Psoas muscle (tissue), 8 donors: Measurements from ENCODE around the gene SAPCD1. TPM values are rescaled to one million over a fixed set of nuclear protein-coding genes. Genes with fewer than 3 reads are reported as not detected.

Experiments
- ATAC-seq, 4 donors: fragments of 200-7000 bp; cut with Tn5 transposase; one replicate each; pipeline ENCODE4 v1.9.1; 2020; ENCODE audit warnings: moderate library complexity in 3 of 4, mild to moderate bottlenecking in 2 of 4
- DNase-seq, 2 donors: peaks; one replicate each; pipeline ENCODE4 v3.0.0-alpha.2; 2020
- H3K27ac ChIP-seq: fragments of 200-600 bp; one replicate; pipeline ENCODE4 v1.8.0; 2022
- H3K27me3 ChIP-seq, 3 donors: fragments of 200-600 bp in 1 of 3; one replicate each; pipeline versions ENCODE4 v1.6.1 to v1.8.0; 2013 to 2022; ENCODE audit warnings: low read length in 2 of 3, mild to moderate bottlenecking in 2 of 3, moderate library complexity in 1 of 3; ENCODE audit not compliant: insufficient read depth in 3 of 3
- H3K36me3 ChIP-seq, 2 donors: fragments of 200-600 bp in 1 of 2; one replicate each; pipeline versions ENCODE4 v1.6.1 to v1.8.0; 2013 to 2022; ENCODE audit warnings: low read depth in 1 of 2, mild to moderate bottlenecking in 1 of 2, moderate library complexity in 1 of 2; ENCODE audit not compliant: insufficient read depth in 1 of 2
- H3K4me1 ChIP-seq: fragments of 200-600 bp; one replicate; pipeline ENCODE4 v1.8.0; 2022
- H3K4me3 ChIP-seq: fragments of 200-600 bp; one replicate; pipeline ENCODE4 v1.8.0; 2022; ENCODE audit warnings: mild to moderate bottlenecking
- H3K9me3 ChIP-seq: fragments of 200-600 bp; one replicate; pipeline ENCODE4 v1.8.0; 2022
- WGBS, 3 donors: extraction: QIAGEN DNeasy Blood & Tissue Kit; methylation state at CpG; one replicate each; pipeline versions ENCODE4 v1.1.6 to v1.1.7; 2013; 5-methylcytosine and 5-hydroxymethylcytosine counted together
- intact Hi-C, 2 donors: fragments of 100-400 bp; cut with DNase I; formaldehyde crosslinking; loops; one replicate each; pipeline versions ENCODE4 v1.11.0 to v1.14.2; 2022
- polyA plus RNA-seq, 3 donors: library from polyadenylated mRNA; stranded (reverse); fragments of 200-250 nt; gene quantifications; one replicate each; pipeline ENCODE4 v1.2.3, GENCODE V29; 2013
- total RNA-seq, 4 donors: library from RNA; stranded (reverse); fragmentation: NEBNext Ultra II Directional in 2 of 4; extraction: Animal tissue kit (Norgen Biotek cat#: 25700) in 2 of 4; gene quantifications; one replicate each; pipeline versions ENCODE4 v1.2.1 to v1.2.4, GENCODE V29; 2021 to 2023
- TF ChIP-seq, protein P1 (sequence below): fragments of 200-600 bp; IDR thresholded peaks from one replicate; pipeline ENCODE4 v1.8.0; 2022; ENCODE audit warnings: antibody characterized with exemption
- donor health status: healthy with polysubstance abuse.
- donor health status: DM: no; HTN: no; CAD: no; lungs with moderate emphysema.
- donor health status: Bipolar disorder and iron deficiency.
- donor health status: healthy.
- donor health status: DM: yes; HTN: yes; CAD: no.
- donor health status: DM: no; HTN: no; CAD: no.
- donor health status: DM: no; HTN: no; CAD: no.
- donor health status: DM: yes; HTN: yes; CAD: no.

Gene SAPCD1
- total and polyA plus RNA-seq, 7 donors: 0.13 to 0.78 (median 0.41) TPM; not detected in 3

- Histone ChIP-seq H3K27ac (no peak overlapping the region), H3K9me3 (no peaks in the 10 kb centered on the region), H3K4me1 (peaks cover 17% of the 10 kb centered on the region), H3K27me3 (no peaks in the 10 kb centered on the region), H3K36me3 (peaks cover 0 to 77% of the 10 kb centered on the region in 2 donors), H3K4me3 (no peak overlapping the region)
- ATAC-seq (no peak), DNase-seq (no peak)
- TF ChIP-seq, protein P1, sequence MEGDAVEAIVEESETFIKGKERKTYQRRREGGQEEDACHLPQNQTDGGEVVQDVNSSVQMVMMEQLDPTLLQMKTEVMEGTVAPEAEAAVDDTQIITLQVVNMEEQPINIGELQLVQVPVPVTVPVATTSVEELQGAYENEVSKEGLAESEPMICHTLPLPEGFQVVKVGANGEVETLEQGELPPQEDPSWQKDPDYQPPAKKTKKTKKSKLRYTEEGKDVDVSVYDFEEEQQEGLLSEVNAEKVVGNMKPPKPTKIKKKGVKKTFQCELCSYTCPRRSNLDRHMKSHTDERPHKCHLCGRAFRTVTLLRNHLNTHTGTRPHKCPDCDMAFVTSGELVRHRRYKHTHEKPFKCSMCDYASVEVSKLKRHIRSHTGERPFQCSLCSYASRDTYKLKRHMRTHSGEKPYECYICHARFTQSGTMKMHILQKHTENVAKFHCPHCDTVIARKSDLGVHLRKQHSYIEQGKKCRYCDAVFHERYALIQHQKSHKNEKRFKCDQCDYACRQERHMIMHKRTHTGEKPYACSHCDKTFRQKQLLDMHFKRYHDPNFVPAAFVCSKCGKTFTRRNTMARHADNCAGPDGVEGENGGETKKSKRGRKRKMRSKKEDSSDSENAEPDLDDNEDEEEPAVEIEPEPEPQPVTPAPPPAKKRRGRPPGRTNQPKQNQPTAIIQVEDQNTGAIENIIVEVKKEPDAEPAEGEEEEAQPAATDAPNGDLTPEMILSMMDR: no peak
- 85 to 92% (median 88%) methylated on average over 20 of the region's 20 CpGs for WGBS, 3 donors
- intact Hi-C loops: no loop called here
Observed at GRCh38 chr6:31780507-31781243, 18.2 kb downstream of the SAPCD1 start.

- H3K4me1 ChIP-seq: peaks cover 13% of the 10 kb centered on the region
- TF ChIP-seq, protein P1: no peak
- 93 to 94% (median 94%) methylated on average over 22 to 23 of the region's 23 CpGs for WGBS, 3 donors
- ATAC-seq (no peak), DNase-seq (no peak)
- intact Hi-C loops: no loop called here
- H3K4me3 ChIP-seq: no peak overlapping the region
- H3K27me3 ChIP-seq: no peaks in the 10 kb centered on the region
- no peaks in the 10 kb centered on the region for H3K9me3 ChIP-seq
- H3K27ac ChIP-seq: no peak overlapping the region
- peaks cover 0 to 85% of the 10 kb centered on the region in 2 donors for H3K36me3 ChIP-seq
Observed at GRCh38 chr6:31781244-31782125, 19.0 kb downstream of the SAPCD1 start.

DNA sequence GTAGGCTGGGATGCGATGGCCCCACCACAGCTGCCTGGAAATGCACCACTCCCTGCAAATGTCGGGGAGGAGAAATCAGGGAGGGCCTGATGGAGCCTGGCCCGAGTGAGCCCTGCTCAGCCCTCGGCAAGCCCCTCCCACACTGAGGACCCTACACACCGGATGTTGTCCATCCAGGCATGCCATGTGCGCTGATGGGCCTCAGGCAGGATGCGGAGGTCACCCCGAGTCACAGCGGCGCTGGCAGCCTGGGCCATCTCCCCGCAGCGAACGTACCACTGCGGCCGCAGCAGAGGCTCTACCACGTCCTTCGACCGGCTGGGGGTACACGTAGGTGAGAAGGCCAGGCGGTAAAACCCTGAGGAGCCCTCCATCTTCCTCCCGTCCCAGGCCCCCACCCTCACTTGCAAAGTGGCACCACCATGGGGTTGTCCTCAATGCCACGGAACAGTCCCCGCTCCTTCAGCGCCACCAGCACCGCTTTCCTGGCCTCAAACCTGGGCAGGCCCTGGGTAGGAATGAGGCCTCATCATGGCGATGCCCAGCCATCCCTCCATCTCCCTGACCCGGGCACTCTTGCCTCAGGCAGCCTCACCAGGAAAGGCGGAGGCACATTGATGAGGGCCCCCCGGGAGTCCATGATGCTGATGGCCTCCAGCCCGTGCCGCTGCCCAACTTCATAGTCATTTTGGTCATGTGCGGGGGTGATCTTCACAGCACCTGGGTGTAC lies 19.8 kb downstream of the SAPCD1 start:
- H3K4me1 ChIP-seq: peaks cover 5% of the 10 kb centered on the region
- no peaks in the 10 kb centered on the region for H3K9me3 ChIP-seq
- TF ChIP-seq, protein P1: no peak
- peaks cover 0 to 89% of the 10 kb centered on the region in 2 donors for H3K36me3 ChIP-seq
- ATAC-seq: no peak
- H3K27ac ChIP-seq: no peak overlapping the region
- H3K4me3 ChIP-seq: no peak overlapping the region
- no peak for DNase-seq
- H3K27me3 ChIP-seq: no peaks in the 10 kb centered on the region
- intact Hi-C loops: no loop called here
- WGBS, 3 donors: 91% methylated on average over 32 of the region's 32 CpGs

DNA sequence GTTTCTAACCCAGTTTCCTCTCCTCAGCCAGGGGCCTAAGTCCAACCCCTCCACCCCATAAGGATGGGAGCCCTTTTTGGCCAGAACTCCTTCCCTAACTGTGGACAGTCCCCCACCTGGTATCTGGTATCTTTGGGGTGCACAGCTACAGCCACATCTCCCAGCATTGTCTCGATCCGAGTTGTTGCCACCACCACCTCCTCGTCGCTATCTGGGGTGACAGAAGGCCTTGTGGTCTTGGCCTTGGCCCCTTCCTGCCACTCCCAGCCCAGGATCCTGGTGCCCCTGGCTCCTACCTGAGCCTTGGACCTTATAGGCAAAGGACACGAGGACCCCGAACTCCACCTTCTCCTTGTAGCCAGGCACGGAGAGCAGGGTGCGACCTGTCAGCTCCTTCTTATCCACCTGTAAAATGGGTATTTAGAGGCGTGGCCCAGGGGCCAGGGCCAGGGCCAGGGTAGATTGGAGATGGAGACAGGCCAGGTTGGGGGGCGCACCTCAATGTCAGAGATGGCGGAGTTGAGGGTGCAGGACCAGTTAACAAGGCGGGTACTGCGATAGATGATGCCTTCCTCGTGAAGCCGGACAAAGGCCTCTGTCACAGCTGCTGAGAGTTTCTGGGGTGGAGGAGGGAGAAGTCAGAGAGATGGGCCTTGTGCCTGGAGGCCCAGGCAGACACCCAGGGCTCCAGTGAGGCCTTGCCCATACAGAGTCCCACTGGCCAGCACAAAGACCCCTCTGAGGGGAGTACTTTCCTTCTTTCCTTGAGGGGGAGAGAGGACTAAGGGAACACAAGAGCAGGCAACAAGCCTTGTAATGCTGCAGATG lies 21.9 kb downstream of the SAPCD1 start:
- WGBS, 3 donors: 93 to 95% (median 95%) methylated on average over 15 of the region's 15 CpGs
- Histone ChIP-seq H3K27ac (no peak overlapping the region), H3K9me3 (no peaks in the 10 kb centered on the region), H3K4me1 (no peaks in the 10 kb centered on the region), H3K36me3 (peaks cover 0 to 91% of the 10 kb centered on the region in 2 donors), H3K27me3 (no peaks in the 10 kb centered on the region), H3K4me3 (no peak overlapping the region)
- TF ChIP-seq, protein P1: no peak
- intact Hi-C loops: no loop called here
- no peak for ATAC-seq
- DNase-seq: no peak
